IPS-18a (cell line): Measurements from ENCODE around the gene CFAP298.
"Not testable (repeated sequence)": the region's sequence is repeated elsewhere in the genome, so short reads cannot be mapped to it uniquely, and the experiment has no call there.

Source experiments
- H3K27ac ChIP-seq: one replicate; pipeline ENCODE4 v1.5.1; 2013; ENCODE audit warnings: low read length
- H3K27me3 ChIP-seq: one replicate; pipeline ENCODE4 v1.6.1; 2013; ENCODE audit warnings: mild to moderate bottlenecking, low read length; ENCODE audit not compliant: control insufficient read depth, insufficient read depth
- H3K36me3 ChIP-seq: one replicate; pipeline ENCODE4 v1.6.1; 2013; ENCODE audit warnings: low read depth, low read length; ENCODE audit not compliant: control insufficient read depth
- H3K4me1 ChIP-seq: one replicate; pipeline ENCODE4 v1.6.1; 2013; ENCODE audit warnings: low read depth, low read length; ENCODE audit not compliant: control insufficient read depth
- H3K4me3 ChIP-seq: one replicate; pipeline ENCODE4 v1.5.1; 2013; ENCODE audit warnings: low read length
- H3K9ac ChIP-seq: one replicate; pipeline ENCODE4 v1.6.1; 2013; ENCODE audit warnings: mild to moderate bottlenecking, low read length, moderate library complexity
- H3K9me3 ChIP-seq: one replicate; pipeline ENCODE4 v1.6.1; 2013; ENCODE audit warnings: low read depth, low read length; ENCODE audit not compliant: control insufficient read depth

CFAP298 gene, protein sequence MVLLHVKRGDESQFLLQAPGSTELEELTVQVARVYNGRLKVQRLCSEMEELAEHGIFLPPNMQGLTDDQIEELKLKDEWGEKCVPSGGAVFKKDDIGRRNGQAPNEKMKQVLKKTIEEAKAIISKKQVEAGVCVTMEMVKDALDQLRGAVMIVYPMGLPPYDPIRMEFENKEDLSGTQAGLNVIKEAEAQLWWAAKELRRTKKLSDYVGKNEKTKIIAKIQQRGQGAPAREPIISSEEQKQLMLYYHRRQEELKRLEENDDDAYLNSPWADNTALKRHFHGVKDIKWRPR

DNA sequence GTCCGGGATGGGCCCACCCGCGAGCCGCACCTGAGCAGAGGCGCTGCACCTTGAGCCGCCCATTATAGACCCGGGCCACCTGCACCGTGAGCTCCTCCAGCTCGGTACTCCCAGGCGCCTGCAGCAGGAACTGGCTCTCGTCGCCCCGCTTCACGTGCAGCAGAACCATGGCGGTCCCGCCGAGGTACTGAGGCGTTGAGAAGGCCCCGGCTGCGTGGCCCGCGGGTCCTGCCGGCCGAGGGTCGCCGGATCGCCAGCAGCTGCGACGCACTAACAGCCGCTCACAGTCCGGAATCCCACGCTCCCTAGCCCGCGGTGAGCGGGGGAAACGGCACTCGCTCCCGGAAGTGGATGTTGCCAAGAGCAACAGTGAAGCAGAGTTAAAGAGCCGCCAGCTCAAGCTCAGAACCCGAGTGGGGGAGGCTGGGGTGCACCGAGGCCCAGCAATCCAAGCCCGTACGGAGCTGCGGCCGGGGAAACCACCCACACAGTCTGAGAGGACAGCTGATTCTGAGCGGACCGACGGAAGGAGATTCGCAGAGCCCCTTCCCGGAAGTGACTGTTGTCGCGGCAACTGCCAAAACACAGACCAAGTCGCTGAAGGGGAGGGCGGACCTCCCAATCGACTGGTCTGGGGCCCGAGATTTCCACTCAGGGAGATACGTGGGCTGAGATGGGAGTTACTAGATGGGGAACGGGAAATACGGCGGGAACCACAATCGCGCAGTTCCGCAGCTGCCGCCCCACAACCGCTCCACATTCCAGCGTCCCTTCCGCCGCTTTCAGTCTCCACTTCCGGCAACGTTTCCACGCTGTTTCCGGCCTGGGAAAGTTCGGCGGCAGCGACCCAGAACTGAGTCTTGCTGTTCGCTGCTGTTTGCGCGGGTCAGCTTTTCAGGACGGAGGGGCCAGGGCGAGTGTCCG is at the start of gene CFAP298:
TSS of gene CFAP298 (minus strand) at position 303 of the 924 bp plus-strand sequence. CDS start at position 169, 134 bp downstream.
- peak within 1 kb of the TSS; percentile 87 for H3K4me3 ChIP-seq
- H3K36me3 ChIP-seq: peaks cover 19% of the 10 kb centered on the region
- H3K4me1 ChIP-seq: no peaks in the 10 kb centered on the region

DNA sequence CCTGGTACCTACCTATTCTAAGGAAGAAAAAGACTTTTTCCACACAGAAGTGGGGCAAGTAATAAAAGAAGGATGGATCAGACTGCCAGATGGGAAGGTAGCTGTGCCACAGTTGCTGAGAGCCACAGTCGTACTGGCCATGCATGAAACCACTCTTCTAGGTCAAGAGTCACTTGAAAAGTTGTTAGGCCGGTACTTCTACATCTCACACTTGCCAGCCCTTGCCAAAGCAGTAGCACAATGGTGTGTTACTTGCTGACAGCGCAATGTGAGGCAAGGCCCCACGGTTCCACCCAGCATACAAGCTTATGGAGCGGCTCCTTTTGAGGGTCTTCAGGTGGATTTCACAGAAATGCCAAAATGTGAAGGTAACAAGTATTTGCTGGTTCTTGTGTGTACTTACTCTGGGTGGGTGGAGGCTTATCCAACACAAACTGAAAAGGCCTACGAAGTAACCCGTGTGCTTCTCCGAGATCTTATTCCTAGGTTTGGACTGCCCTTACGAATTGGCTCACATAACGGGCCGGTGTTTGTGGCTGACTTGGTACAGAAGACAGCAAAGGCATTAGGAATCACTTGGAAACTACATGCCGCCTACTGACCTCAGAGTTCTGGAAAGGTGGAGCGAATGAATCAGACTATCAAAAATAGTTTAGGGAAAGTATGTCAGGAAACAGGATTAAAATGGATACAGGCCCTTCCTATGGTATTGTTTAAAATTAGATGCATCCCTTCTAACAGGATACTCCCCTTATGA is 49.0 kb upstream of the CFAP298 start:
- H3K4me3 ChIP-seq, H3K36me3 ChIP-seq, H3K4me1 ChIP-seq, H3K9me3 ChIP-seq, H3K27me3 ChIP-seq, H3K27ac ChIP-seq, H3K9ac ChIP-seq: not testable (repeated sequence)

More for the DNA sequence above, at the start of gene CFAP298:
- Histone ChIP-seq H3K27ac (peak within 1 kb of the TSS; percentile 79), H3K9me3 (no peaks in the 10 kb centered on the region), H3K27me3 (no peaks in the 10 kb centered on the region), H3K9ac (peak within 1 kb of the TSS; percentile 85)

DNA sequence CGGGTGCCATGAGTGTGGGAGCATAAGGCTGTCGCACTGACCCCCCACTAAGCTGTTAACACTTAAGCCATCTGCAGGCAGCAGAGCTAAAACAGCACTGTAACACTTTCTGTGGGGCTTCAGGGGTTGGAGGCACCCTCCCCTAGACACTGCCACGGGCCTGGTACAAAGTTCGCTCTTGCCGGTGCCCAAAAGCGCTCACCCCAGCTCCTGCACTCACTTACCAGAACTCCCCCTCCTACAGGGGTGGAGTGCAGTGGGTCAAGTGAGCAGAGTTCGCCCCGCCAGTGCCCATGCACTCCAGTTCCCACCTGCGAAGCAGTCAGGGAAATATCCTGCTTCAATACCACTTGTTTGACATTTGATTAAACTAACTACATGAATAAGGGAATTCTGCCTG is 46.3 kb upstream of the CFAP298 start:
- Histone ChIP-seq H3K27ac (no peak overlapping the region), H3K4me1 (no peaks in the 10 kb centered on the region), H3K36me3 (no peaks in the 10 kb centered on the region), H3K9me3 (no peaks in the 10 kb centered on the region), H3K27me3 (no peaks in the 10 kb centered on the region), H3K4me3 (no peak overlapping the region), H3K9ac (no peak overlapping the region)

DNA sequence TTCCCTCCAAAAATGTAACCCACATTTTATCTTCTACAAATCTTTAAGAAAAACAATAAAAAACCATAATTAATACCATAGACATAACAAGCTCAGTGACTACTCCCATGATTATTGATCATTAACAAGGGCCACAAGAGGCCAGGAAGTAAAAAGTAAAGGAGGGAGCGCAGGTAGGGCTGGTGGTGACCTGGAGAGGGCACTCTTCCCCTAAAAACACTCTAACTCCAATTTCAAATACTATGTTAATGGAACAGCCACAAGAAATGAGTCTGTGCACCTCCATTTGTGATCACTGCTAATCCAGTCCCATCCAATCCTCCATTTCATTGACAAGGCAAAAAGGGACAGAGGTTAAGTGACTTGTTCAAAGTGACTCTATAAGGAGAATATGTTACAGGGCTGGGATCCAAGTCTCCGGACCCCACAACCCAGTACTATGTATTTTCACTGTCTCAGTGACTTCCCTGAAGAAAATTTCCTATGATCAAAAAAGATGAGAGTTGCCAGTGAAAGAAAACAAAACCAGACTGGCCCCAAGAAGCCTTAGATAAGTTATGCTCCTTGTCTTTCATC is 41.2 kb upstream of the CFAP298 start:
- H3K36me3 ChIP-seq: no peaks in the 10 kb centered on the region
- no peak overlapping the region for H3K27ac ChIP-seq

DNA sequence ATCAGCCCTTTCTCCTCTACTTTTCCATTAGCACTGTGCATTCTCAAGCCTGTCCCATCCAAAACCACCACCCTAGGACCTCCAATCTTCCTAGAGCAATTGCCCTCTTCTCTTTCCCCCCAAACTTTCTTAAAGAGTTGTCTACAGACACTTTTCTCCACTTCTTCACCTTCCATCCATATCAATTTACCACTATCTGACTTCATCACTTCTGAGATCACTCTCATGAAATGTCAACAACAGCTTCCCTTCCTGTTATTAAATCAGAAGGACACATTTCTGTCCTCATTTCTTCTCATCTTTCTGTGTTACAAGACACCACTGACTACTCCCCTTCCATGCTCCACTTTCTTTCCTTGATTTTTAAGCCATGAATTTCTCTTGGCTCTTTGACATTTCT is 36.0 kb upstream of the CFAP298 start:
- no peaks in the 10 kb centered on the region for H3K36me3 ChIP-seq
- H3K4me3 ChIP-seq: no peak overlapping the region
- no peaks in the 10 kb centered on the region for H3K9me3 ChIP-seq
- no peak overlapping the region for H3K27ac ChIP-seq
- H3K4me1 ChIP-seq: peaks cover 20% of the 10 kb centered on the region
- no peak overlapping the region for H3K9ac ChIP-seq
- H3K27me3 ChIP-seq: no peaks in the 10 kb centered on the region

More for the DNA sequence above, 41.2 kb upstream of the CFAP298 start:
- H3K9ac ChIP-seq: no peak overlapping the region
- no peaks in the 10 kb centered on the region for H3K27me3 ChIP-seq
- H3K4me1 ChIP-seq: no peaks in the 10 kb centered on the region
- H3K4me3 ChIP-seq: no peak overlapping the region
- no peaks in the 10 kb centered on the region for H3K9me3 ChIP-seq

DNA sequence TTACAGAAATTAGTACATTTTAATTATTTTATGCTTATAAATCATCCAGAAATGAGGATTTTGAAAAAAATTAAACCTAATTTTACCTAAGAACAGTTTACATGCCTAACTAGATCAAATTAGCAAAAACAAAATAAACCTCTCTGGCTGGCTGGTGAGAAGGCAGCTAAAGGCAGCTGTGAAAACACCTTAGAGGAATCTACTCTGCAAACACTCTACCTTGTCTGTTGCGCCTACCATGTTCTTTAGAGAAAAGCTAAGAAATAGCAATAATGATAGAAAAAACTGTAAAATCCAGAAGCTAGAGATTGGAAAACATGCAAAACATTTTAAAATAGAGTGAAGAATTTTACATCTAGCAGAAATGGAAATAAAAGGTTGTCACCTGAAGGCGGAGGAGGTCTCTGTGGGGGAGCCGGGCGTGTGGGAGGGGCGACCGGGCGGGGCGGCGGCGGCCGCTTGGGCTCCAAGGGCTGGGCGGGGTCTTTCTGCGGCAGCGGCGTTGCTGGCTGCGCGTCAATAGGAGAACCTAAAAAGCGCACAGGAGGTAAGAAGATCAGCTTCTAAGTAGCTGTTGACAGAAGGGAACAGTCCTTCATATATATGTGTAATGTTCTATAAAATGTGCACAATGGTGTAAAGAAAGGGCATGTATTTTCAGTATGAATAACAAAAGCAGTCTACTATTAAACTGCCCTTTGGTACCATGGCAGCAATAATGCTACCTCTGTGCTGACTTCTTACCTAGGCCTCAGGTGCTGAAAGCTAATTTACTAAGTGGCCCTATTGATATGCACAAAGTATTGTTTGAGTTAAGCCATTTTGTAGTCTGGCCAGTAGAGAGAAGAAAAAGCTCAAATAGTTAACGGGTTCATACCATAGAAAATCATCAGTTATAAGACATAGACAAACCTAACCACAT is 33.3 kb upstream of the CFAP298 start:
- peak overlapping the region; percentile 59 for H3K4me3 ChIP-seq

DNA sequence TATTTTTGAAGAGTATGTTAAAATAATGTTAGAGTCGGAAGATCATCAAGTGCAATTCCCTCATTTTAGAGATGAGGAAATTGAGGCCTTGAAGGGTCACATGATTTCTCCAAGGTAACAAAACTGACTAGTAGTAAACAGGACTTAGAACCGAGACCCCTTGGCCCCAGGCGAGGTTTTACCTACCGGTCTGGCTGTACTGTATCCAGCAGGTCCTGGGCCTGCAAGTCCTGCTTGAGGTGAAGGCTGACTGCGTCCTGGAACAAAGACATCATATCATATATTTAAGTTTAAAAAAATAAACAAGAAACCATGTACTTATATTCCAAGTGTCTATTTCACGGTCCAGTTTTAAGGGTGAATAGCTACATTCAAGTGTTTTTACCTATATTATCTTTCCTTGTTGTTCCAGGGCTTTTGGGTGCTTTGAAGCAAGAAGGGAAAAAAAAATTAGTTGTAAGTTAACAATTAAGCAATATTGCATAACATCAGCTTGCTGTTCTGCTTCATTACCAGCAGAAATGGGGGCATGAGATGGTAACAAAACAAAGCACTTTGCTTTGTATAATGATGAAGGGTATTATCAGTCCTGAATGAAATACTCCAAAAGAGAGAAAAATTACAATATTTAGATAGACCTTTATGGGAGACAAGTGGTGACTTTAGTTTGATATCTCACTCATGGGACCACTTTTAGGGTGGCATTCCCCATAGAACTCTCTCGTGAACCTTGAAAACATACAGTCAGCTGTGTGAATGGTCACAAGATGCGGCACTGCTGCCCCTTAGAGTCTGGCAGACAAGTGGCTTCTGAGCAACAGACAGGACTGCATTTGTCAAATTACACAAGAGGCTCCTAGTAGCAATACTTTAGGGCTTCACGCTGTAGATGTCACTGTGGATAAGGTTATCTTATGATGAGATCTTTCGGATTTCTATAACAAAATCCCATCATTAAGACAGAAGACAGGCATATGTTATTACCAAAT is 29.8 kb upstream of the CFAP298 start:
- no peaks in the 10 kb centered on the region for H3K36me3 ChIP-seq
- no peak overlapping the region for H3K9ac ChIP-seq
- H3K27ac ChIP-seq: no peak overlapping the region
- no peaks in the 10 kb centered on the region for H3K27me3 ChIP-seq
- H3K9me3 ChIP-seq: no peaks in the 10 kb centered on the region
- peaks cover 20% of the 10 kb centered on the region for H3K4me1 ChIP-seq
- H3K4me3 ChIP-seq: no peak overlapping the region

More for the DNA sequence above, 33.3 kb upstream of the CFAP298 start:
- H3K27me3 ChIP-seq: no peaks in the 10 kb centered on the region
- H3K27ac ChIP-seq: no peak overlapping the region
- no peaks in the 10 kb centered on the region for H3K9me3 ChIP-seq
- no peak overlapping the region for H3K9ac ChIP-seq
- peaks cover 20% of the 10 kb centered on the region for H3K4me1 ChIP-seq
- no peaks in the 10 kb centered on the region for H3K36me3 ChIP-seq

DNA sequence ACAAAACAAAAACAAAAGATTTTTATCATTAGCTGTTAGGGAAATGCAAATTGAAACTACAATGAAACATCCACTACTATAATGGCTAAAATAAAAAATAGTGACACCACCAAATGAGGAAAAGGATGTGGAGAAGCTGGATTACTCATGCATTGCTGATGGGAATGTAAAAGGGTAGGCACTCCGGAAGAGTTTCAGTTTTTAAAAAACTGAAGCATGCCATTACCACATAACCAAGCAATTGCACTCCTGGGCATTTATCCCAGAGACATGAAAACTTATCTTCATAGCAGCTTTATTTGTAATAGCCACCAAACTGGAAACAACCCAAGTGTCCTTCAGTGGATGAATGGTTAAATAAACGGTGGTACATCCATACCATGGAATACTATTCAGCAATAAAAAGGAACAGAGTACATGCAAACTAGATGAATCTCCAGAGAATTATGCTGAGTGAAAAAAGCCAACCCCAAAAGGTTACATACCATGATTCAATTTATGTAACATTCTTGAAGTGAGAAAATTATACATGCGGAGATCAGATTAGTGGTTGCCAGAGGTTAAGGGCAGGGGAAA is 14.5 kb upstream of the CFAP298 start:
- H3K27ac ChIP-seq: no peak overlapping the region
- no peak overlapping the region for H3K9ac ChIP-seq
- H3K4me1 ChIP-seq: no peaks in the 10 kb centered on the region
- H3K27me3 ChIP-seq: no peaks in the 10 kb centered on the region
- H3K36me3 ChIP-seq: no peaks in the 10 kb centered on the region
- H3K4me3 ChIP-seq: no peak overlapping the region
- H3K9me3 ChIP-seq: no peaks in the 10 kb centered on the region

DNA sequence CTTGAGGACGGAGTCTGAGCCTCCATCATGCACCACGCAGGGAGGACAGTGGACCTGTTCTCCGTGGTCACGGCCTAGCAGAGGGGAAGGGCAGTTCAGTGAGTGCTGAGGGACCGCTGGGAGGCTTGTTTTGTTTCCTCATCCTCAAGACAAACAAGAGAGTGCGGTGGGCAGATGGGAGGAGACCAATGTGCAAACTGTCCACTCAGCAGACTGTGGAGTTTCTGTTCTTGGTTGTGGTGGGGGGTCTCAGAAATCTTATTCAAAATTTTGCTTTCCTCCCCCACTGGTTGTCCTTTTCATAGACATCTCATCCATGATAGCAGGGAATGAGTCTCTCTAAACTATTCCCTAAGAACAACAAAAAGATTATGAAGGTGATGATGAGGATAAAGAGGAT is 6.0 kb upstream of the CFAP298 start:
- not testable (repeated sequence) for H3K36me3 ChIP-seq, H3K9ac ChIP-seq, H3K9me3 ChIP-seq

More for the DNA sequence above, 6.0 kb upstream of the CFAP298 start:
- H3K4me3 ChIP-seq, H3K27ac ChIP-seq, H3K4me1 ChIP-seq, H3K27me3 ChIP-seq: not testable (repeated sequence)
